HL-60 (cell line): ENCODE measurements around the gene ANKS1B.

Experiments
- DNase-seq, 2 experiments: peaks; one replicate each; pipeline ENCODE4 v3.0.0-alpha.2; 2010 to 2020; ENCODE audit warnings: low read depth in 1 of 2, low spot score in 1 of 2
- H3K27ac ChIP-seq: fragments of 250-450 bp; sonication (Bioruptor Pico); replicated peaks from 2 replicates; pipeline ENCODE4 v1.5.1; 2020; ENCODE audit warnings: mild to moderate bottlenecking, moderate library complexity
- H3K27me3 ChIP-seq: fragments of 250-450 bp; sonication (Bioruptor Pico); 2 replicates; pipeline ENCODE4 v1.5.1; 2021; ENCODE audit warnings: mild to moderate bottlenecking, moderate library complexity; ENCODE audit not compliant: insufficient read depth, poor library complexity, severe bottlenecking
- H3K4me3 ChIP-seq: replicated peaks from 2 replicates; pipeline ENCODE4 v1.5.1; 2011; ENCODE audit warnings: mild to moderate bottlenecking, control low read depth, low read length; ENCODE audit not compliant: insufficient read depth
- CTCF ChIP-seq: IDR thresholded peaks from one replicate; pipeline ENCODE4 v1.5.1; 2011; ENCODE audit warnings: low read length, control low read depth, inconsistent platforms; ENCODE audit not compliant: insufficient read depth
- GABPA ChIP-seq: IDR thresholded peaks from 2 replicates; pipeline ENCODE4 v1.6.1; 2012; ENCODE audit warnings: low read depth
- POLR2AphosphoS5 ChIP-seq: IDR thresholded peaks from 2 replicates; pipeline ENCODE4 v1.6.1; 2012; ENCODE audit warnings: low read depth
- REST ChIP-seq: IDR thresholded peaks from 2 replicates; pipeline ENCODE4 v1.6.1; 2012; ENCODE audit warnings: low read depth; ENCODE audit not compliant: insufficient replicate concordance
- SPI1 ChIP-seq: IDR thresholded peaks from 2 replicates; pipeline ENCODE4 v1.6.1; 2012; ENCODE audit warnings: low read depth, mild to moderate bottlenecking, borderline replicate concordance

Gene ANKS1B

GRCh38 chr12:99111600-99111999 is 873.1 kb downstream of the ANKS1B start:
- DNase-seq = no peak
- H3K27me3 ChIP-seq = no peaks in the 10 kb centered on the region
- no peak for TF ChIP-seq CTCF
- no peak for TF ChIP-seq POLR2AphosphoS5
- no peak for TF ChIP-seq REST
- TF ChIP-seq SPI1 = no peak
- no peak for TF ChIP-seq GABPA
- no peak overlapping the region for H3K27ac ChIP-seq
- no peak overlapping the region for H3K4me3 ChIP-seq

- no peak for TF ChIP-seq POLR2AphosphoS5
- no peak for TF ChIP-seq SPI1
- no peak for TF ChIP-seq REST
- TF ChIP-seq CTCF = no peak
- TF ChIP-seq GABPA = no peak
- Histone ChIP-seq H3K27me3 (no peaks in the 10 kb centered on the region), H3K4me3 (no peak overlapping the region), H3K27ac (no peak overlapping the region)
- DNase-seq = no peak
These were observed 873.9 kb downstream of the ANKS1B start for GRCh38 chr12:99110868-99111267.

GRCh38 chr12:99110212-99110611 is 874.5 kb downstream of the ANKS1B start:
- Histone ChIP-seq H3K27ac (no peak overlapping the region), H3K27me3 (no peaks in the 10 kb centered on the region), H3K4me3 (no peak overlapping the region)
- TF ChIP-seq CTCF = no peak
- TF ChIP-seq GABPA = no peak
- TF ChIP-seq SPI1 = no peak
- TF ChIP-seq REST = no peak
- DNase-seq = no peak
